CD4-positive, alpha-beta T cell treated with Interleukin-17A for 4 hours (primary cell): ENCODE data around the gene PROCA1.
"Not testable (repeated sequence)": the region's sequence is repeated elsewhere in the genome, so short reads cannot be mapped to it uniquely, and the experiment has no call there.

Experiments used
- DNase-seq: peaks from one replicate; pipeline ENCODE4 v3.0.0-alpha.2; 2020; ENCODE audit warnings: mixed read lengths

The PROCA1 gene

DNA sequence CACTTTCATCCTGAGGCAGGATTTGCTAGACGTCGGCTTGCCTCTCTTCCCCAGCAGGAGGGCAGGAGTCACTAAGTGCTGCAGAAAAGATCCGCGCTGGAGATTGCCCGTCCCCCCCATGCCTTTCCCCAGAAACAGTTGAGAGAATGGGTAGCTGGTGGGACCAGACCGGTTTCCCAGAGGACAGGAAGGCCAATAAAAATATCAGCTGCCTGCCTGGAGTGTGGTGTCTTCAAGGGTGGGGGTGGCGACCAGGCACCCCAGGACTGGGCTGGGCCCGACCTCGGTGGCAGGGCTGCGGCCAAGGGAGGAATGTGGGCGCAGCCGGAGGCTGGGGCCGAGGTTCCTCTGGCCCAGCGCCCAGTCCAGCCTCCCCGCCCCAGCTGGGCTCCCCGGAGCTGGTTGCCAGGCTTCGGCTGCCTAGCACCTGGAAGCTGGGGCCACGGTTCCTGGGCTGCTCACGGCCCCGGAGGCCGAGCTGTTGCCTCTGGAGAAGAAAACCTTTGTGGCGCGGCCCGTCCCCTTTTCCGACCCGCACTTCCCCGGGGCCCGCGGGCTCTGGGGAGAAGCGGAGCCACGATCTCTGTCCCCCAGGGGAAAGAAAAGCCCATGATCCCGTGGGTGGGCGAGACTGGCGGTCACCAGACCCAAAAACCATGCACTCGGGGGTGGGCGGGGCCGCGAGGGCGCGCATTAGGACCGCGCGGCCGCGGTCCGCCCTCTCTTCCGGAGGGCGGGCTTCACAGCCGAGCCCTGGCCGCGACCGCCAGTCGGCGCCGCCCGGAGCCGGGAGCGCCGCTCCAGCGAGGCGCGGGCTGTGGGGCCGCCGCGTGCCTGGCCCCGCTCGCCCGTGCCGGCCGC lies 31.8 kb upstream of the PROCA1 start, which contains the start of gene TRAF4:
Gene TRAF4 (plus strand): TSS at position 769 of the 861 bp plus-strand sequence. CDS start 102 bp downstream, outside the sequence.
- peak; percentile 86 for DNase-seq

DNA sequence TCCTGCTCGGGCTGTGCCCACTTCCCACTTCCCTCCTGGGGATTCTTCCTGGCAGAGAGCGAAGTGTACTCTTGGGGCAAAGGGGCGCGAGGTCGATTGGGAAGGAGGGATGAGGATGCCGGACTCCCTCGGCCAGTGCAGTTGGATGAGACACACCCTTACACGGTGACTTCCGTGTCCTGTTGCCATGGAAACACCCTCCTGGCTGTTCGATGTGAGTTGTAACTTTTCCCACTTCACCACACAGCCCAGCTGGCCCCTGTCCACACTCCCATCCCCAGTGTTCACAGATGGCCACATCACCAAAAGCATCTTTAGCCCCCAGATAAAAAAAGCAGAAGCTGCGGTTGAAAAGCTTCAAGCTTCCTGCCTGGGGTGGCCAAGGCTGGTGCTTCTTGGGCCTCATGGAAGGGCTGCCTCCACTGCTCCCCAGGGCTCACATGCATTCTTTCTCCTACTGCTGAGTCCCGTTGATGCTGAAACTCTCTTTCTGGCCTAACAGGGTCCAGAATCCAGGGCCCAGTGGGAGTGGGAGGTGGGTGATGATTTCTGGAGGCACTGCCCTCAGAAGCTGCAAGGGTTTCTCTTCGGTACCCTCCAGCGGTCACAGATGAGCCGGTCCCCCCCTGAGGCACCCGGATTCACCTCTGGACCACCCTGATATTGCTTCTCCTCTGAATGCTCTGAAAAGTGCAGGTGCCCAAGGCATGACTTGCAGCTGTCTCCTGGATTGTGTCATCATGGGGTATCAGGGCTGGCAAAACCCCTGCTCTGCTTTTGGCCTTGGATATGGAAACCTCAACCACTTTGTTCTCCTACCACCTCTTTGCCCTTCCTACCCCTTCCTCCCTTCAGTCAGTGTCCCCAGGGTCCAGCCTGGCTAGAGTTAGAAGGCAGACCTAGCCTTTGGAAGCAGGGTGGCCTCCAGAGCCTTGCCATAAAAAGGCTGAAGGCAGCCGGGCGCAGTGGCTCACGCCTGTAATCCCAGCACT lies 30.0 kb upstream of the PROCA1 start:
- no peak for DNase-seq

DNA sequence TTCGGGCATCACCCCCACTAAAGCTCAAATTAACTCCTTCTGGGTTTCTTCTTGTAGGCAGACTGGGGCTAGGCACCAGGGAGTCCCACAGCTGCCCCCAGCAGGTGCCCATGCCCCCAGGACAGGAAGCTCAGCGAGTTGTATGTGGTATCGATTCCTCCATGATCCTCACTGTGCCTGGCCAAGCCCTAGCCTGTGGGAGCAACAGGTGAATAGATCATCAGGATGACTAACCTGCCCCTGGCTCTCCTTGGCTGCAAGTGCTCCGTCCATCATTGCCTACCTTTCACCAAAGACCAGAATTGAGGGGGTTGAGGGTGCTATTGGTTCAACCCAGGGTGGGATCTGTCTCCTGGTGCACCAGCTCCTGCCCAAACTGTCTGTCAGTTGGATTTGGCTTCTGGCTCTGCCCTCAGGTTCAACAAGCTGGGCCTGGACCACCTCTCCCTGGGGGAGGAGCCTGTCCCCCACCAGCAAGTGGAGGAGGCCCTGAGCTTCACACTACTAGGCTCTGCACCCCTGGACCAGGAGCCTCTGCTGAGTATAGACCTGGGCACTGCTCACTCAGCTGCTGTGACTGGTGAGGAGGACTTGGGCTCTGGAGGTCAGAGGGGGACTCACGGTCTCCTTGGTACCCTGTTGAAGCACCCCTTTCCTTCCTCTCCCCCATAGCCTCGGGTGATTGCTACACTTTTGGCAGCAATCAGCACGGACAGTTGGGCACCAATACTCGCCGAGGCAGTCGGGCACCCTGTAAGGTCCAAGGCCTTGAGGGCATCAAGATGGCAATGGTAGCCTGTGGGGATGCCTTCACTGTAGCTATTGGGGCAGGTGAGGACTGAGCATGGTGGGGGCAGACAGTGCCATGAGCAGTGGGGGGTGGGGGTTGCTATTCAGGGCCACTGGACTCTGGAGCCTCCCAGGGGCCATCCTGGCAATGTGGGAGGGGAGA lies 29.0 kb upstream of the PROCA1 start:
- no peak for DNase-seq

DNA sequence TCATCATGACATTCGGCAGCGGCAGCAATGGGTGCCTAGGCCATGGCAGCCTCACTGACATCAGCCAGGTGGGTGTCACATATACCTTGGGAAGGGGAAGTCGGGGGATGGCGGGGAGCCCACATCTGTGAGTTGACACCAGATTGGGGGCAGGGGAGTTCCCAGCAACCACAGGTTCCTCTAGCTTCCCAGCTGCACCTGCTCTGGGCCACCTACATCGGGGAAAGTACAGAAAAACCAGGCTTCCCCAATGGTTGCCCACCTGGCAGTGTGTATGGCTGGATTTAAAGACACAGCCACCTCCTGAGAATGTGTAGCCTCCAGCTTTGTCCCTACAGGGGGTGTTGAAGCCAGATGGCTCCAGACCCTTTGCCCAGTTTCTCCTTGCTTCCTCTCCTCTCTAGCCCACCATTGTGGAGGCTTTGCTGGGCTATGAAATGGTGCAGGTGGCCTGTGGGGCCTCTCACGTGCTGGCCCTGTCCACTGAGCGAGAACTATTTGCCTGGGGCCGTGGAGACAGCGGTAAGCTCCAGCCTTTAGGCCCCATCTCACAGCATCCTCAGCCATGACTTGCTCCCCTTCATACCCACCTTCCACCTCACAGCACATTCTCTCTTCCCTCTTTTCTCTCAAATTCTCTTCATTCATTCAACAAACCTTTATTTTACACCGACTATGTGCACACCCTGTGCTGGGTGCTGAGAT lies 27.1 kb upstream of the PROCA1 start:
- DNase-seq, result peak; percentile 26

DNA sequence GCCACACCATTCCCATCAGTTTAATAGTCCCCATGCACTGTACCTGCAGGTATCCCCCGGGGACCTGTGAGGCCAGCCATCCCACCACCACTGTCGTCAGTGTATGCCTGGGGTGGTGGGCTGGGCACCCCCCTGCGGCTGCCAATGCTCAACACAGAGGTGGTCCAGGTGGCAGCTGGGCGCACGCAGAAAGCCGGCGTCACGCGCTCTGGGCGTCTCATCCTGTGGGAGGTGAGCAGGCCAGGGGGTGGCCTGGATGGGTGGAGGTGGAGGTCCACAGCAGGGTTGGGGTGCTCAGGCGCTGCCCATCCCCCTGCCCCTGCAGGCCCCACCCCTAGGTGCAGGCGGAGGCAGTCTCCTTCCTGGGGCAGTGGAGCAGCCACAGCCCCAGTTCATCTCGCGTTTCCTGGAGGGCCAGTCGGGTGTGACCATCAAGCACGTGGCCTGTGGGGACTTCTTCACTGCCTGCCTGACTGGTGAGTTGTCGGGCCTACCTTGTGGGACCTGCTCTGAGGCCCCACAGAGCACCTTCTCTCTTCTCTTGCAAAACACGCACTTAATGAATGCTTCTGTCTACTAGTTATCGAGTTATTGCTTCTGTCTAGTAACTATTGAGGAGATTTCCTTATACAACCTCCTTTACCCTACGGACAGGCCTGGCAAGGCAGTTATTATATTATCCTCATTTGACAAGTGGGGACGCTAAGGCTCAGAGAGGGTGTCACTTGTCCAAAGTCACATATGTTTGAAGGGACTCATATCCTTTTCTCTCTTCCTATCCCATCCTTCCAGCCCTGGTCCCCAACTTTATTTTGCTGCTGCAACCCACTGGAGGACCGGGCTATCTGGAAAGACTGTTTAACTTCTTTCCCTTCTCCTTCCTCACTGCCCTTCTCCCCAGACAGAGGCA lies 26.3 kb upstream of the PROCA1 start:
- no peak for DNase-seq

DNA sequence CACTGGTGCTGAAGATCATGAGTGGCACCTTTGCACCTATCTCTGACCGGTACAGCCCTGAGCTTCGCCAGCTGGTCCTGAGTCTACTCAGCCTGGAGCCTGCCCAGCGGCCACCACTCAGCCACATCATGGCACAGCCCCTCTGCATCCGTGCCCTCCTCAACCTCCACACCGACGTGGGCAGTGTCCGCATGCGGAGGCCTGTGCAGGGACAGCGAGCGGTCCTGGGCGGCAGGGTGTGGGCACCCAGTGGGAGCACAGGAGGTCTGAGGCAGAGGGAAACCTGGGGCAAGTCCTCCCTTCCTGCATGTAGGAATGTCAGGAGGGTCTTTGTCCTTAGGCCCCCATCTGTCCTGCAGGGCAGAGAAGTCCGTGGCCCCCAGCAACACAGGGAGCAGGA lies 25.6 kb upstream of the PROCA1 start:
- no peak for DNase-seq

DNA sequence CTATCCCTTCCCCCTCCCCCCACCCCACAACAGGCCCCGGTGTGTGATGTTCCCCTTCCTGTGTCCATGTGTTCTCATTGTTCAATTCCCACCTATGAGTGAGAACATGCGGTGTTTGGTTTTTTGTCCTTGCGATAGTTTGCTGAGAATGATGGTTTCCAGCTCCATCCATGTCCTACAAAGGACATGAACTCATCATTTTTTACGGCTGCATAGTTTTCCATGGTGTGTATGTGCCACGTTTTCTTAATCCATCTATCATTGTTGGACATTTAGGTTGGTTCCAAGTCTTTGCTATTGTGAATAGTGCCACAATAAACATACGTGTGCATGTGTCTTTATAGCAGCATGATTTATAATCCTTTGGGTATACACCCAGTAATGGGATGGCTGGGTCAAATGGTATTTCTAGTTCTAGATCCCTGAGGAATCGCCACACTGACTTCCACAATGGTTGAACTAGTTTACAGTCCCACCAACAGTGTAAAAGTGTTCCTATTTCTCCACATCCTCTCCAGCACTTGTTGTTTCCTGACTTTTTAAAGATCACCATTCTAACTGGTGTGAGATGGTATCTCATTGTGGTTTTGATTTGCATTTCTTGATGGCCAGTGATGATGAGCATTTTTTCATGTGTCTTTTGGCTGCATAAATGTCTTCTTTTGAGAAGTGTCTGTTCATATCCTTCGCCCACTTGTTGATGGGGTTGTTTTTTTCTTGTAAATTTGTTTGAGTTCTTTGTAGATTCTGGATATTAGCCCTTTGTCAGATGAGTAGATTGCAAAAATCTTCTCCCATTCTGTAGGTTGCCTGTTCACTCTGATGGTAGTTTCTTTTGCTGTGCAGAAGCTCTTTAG lies 24.5 kb upstream of the PROCA1 start:
- not testable (repeated sequence) for DNase-seq

DNA sequence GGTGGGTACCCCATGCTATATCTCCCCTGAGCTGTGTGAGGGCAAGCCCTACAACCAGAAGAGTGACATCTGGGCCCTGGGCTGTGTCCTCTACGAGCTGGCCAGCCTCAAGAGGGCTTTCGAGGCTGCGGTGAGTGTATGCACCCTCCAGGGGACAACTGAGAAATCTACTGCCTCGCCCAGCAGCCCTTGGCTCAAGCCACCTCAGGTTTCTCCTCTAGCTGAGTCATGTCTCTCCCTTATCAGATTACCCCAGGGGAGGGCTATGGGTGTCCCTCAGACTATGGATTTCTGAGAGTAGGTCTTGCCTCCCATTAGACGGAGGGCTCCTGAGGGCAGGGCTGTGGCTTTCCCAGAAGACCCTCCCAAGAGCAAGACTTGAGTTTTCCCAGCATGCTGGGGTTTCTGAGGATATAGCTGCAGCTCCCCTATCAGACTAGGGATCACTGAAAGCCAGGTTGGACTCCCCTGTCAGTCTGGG lies 23.6 kb upstream of the PROCA1 start:
- DNase-seq, result no peak

DNA sequence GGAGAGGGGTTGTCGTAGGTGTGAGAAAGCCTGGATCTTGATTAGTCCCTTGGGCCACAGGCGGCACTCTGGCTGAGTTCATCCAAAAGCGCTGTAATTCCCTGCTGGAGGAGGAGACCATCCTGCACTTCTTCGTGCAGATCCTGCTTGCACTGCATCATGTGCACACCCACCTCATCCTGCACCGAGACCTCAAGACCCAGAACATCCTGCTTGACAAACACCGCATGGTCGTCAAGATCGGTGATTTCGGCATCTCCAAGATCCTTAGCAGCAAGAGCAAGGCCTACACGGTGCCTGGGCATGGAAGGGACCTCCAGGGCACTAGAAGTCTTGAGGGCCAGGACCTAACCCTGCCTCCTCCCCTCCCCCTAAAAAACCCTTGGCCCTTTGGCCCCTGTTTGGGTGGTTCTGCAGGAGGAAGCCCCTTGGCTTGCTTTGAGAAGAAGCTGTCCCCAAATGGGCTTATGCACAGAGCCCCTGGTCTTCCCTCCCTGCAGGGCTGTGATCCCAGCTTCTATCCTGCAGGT lies 23.1 kb upstream of the PROCA1 start:
- no peak for DNase-seq

DNA sequence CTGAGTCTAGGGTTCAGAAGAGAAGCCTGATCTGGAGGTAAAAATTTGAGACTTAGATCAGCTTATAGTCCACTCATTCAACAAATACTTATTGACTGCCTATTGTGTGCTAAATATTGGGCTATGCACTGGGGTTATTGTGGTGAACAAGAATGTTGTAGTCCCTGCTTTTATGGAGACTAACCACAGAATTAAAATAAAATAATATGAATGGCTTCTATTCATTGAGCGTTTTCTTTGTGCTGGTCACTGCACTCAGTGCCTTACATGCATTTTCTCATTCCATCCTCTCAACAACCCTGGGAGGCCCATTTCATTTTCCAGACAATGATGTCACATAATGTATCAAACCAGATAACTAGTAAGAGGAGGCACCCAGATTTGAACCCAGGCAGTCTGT lies 21.7 kb upstream of the PROCA1 start:
- DNase-seq, result no peak

DNA sequence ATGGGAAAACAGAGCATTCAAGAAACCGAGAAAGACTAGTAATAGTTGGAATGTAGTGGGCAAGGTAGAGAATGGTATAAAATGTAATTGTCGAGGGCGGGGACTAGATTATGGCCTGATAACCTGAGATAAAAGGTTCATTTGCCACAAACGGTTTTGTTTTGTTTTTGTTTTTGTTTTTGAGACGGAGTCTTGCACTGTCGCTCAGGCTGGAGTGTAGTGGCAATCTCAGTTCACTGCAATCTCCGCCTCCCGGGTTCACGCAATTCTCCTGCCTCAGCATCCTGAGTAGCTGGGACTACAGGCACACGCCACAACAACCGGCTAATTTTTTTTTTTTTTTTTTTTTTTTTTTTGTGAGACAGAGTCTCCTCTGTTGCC lies 18.3 kb upstream of the PROCA1 start:
- no peak for DNase-seq

DNA sequence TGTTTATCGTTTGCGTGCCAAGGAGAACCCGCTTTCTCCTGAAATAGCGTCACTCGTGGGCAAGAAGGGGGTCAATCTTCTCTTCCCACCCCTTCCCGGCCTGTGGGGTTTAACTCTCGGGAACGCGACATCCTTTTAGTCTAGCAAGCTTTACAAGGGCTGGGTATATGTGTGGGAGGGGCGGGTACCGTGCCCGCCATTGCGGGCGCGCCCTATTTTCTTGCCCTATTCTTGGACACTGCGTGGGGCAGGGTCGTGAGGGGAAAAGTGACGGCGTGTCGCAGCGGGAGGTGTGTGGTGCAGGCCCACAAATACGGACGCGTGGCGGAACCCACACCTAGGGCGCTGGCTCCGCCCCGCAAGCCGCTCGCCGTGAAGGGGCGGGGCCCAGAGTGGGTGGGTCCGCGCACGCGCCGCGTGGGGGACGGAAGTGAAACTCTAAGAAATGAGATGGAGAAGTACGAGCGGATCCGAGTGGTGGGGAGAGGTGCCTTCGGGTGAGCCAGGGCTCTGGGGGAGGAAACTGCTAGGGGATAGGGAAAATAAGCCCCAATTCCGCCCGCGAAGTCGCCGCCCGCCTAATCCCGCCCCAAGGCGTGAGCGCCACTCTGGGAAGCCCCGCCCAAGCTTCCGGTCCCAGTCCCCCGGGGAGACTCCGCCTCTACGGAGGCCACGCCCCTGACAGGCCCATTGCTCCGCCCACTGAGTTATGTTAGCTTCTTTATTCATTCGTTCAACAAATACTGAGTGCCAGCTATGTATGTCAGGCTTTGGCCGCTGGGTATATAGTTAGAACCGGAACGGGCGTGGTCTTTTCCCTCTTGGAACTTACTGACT lies 16.9 kb upstream of the PROCA1 start, which contains the start of gene NEK8:
Gene NEK8 (plus strand): TSS at position 425 of the 837 bp plus-strand sequence. CDS start 26 bp downstream, at position 451.
- peak; percentile 98 for DNase-seq

DNA sequence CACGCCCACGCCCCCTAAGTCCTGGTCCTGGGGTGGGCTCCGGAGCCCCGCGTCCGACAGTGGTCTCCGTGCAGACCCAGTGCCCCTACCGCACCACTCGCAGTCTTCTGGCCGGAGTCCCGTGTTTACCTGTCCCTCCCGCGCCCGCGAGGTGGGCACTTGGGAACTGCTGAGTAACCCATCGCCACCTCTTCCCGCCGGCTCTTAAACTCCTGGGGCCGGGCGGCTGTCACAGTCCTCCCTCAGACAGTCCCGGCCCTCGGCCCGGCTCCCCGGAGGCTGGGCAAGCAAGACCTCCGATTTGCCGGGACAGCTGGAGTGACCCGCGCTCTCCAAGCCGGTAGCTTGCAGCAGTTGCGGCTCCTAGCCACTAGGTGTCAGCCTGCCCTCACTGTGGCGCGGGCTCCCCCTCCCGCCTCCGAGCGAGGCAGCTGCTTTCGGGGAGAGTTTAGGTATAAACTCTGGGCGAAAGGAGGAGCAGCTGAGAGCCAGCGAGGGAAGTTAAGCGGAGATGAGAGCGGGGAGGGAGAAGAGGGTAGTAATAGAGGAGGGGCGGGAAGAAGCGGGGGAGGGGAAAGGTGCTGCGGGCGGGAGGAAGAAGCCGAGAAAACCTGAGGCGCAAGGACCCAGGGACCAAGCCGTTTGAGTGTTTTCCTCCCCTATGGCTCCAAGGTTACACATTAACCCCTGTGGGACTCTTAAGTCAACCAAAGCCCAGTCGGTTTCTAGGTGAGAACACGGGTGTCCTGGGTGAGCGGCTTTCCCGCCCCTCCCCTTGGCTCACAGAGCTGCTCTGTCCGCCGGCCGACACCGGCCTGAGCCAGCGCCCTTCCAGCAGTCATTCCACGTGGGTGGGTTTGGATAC lies 15.2 kb upstream of the PROCA1 start:
- DNase-seq, result peak; percentile 92

DNA sequence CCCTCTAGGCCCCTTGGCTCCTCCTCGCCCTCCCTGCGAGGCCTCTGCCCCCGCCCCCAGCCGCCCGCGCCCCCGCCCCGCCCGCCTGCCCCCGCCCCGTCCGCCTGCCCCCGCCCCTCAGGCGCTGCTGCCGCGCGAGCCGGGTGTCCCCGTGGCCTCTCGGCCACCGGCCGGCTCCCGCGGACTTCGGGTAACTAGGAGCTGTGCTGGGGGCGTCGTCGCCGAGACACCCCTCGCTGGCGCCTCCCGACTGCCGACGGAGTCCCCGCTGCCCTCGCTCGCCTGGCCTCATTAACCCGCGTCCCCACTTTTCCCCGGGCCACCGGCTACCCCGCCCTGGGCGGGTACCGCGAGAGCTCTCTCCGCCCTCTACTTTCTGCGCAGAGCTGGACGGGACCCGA lies 14.5 kb upstream of the PROCA1 start, which contains the start of gene TLCD1:
Gene TLCD1 (minus strand): TSS at position 8 of the 401 bp plus-strand sequence. CDS start 136 bp downstream, outside the sequence.
- peak; percentile 75 for DNase-seq

DNA sequence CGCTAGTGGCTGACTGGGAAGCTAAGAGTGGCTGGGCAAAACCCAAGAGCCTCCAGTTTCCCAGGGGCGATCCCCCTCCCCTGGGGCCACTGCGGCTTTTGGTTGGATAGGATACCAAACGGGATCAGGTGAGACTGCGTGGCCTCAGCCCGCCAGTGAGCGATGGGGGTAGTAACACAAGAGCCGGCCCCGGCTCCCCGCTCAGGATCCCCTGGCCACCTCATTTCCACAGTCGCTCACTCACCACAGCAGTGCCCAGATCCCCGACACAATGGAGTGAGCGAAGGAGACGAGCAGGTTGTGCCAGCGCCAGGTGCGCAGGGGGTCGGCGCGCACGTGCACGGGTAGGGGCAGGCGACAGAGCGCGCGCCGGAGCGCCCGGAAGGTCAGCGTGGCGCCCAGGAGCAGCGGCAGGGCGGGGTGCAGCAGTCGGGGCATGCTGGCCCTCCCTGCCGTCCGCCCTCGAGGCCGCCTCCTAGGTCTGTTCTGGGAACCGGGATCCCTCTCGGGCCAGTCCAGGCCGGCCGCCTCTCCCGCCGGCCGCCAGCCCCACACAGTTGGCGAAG lies 14.1 kb upstream of the PROCA1 start:
- DNase-seq, result no peak

DNA sequence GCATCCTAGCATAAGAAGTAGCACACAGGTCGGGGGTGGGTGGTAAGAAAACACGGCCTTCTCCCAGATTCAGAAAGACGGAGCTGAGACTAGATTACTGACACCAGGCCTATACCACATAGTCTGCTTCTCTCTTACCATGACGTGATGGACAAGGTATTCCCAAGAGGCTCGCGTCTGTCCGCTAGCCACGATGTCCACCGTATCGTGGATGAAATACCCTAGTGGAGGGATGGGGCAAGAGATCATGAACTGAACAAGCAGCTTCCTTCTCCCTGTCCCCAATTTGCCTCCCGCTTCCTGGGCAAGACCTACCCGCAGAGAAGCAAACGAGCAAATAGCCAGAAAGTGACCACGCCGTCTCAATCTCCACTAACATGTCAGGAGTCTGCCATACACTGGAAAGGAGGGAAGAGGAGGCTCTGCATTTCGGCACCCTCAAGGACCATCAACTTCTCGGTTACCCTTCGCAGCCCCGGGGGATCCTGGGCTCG lies 13.5 kb upstream of the PROCA1 start:
- DNase-seq, result no peak
